Sigmoid colon (tissue), 7 donors: ENCODE measurements around the gene NUP98. TPM values are rescaled to one million over a fixed set of nuclear protein-coding genes. Genes with fewer than 3 reads are reported as not detected.

Source experiments
- DNase-seq: peaks from one replicate; pipeline ENCODE4 v3.0.0-alpha.2; 2019
- H3K27ac ChIP-seq, 4 donors: fragments of 200-600 bp; sonication (generic); one replicate each; pipeline ENCODE4 v1.5.1; 2016 to 2019; ENCODE audit warnings: mild to moderate bottlenecking in 1 of 4
- H3K27me3 ChIP-seq, 3 donors: fragments of 200-600 bp; sonication (generic); one replicate each; pipeline ENCODE4 v1.5.1; 2019; ENCODE audit warnings: mild to moderate bottlenecking in 1 of 3
- H3K36me3 ChIP-seq, 4 donors: fragments of 200-600 bp; sonication (generic); one replicate each; pipeline ENCODE4 v1.5.1; 2016 to 2019
- H3K4me1 ChIP-seq, 4 donors: fragments of 200-600 bp; sonication (generic); one replicate each; pipeline ENCODE4 v1.5.1; 2017 to 2019
- H3K4me3 ChIP-seq, 4 donors: fragments of 200-600 bp; sonication (generic); one replicate each; pipeline ENCODE4 v1.5.1; 2017 to 2019; ENCODE audit warnings: mild to moderate bottlenecking in 2 of 4, moderate library complexity in 1 of 4
- H3K9me3 ChIP-seq, 4 donors: fragments of 200-600 bp in 3 of 4; sonication (generic) in 3 of 4; one replicate each; pipeline versions ENCODE4 v1.5.1 to v1.6.1; 2013 to 2019
- EP300 ChIP-seq, 4 donors: sonication (generic); formaldehyde crosslinking; IDR thresholded peaks; one replicate each; pipeline ENCODE4 v1.6.1; 2017; ENCODE audit warnings: antibody characterized with exemption in 4 of 4
- POLR2A ChIP-seq, 2 donors: fragments of 450-650 bp; IDR thresholded peaks; one replicate each; pipeline ENCODE4 v1.6.1; 2016; ENCODE audit warnings: antibody characterized with exemption in 2 of 2, mild to moderate bottlenecking in 2 of 2, moderate library complexity in 2 of 2
- POLR2AphosphoS5 ChIP-seq, 4 donors: sonication (generic); formaldehyde crosslinking; IDR thresholded peaks; one replicate each; pipeline ENCODE4 v1.6.1; 2017; ENCODE audit warnings: antibody characterized with exemption in 4 of 4
- WGBS, 2 donors: extraction: QIAGEN DNeasy Blood & Tissue Kit; methylation state at CpG; one replicate each; pipeline ENCODE4 v1.1.7; 2013; 5-methylcytosine and 5-hydroxymethylcytosine counted together
- intact Hi-C: fragments of 100-400 bp; cut with DNase I; formaldehyde crosslinking; loops from one replicate; pipeline ENCODE4 v1.15.1; 2023
- polyA plus RNA-seq, 3 donors: library from polyadenylated mRNA; stranded (reverse); fragments of 200-250 nt; gene quantifications; one replicate each; pipeline ENCODE4 v1.2.3, GENCODE V29; 2013
- total RNA-seq, 4 donors: library from RNA; depleted of rRNA; stranded (reverse); fragments of >200 nt; gene quantifications; one replicate each; pipeline ENCODE4 v1.1.0, GENCODE V29; 2016
- TF ChIP-seq, protein P1 (sequence below), 4 experiments: fragments of 450-650 bp in 3 of 4; fragments of 200-600 bp in 1 of 4; IDR thresholded peaks; one replicate each; pipeline ENCODE4 v1.5.1; 2016 to 2019; ENCODE audit warnings: antibody characterized with exemption in 4 of 4, mild to moderate bottlenecking in 3 of 4, moderate library complexity in 2 of 4
- donor health status: healthy with polysubstance abuse.
- donor health status: Bipolar disorder and iron deficiency.
- donor health status: healthy.

The NUP98 gene
- total and polyA plus RNA-seq, 7 donors = 14.4 to 158 (median 83.5) TPM

- no peak for DNase-seq
- Histone ChIP-seq H3K4me3 (no peak overlapping the region), H3K36me3 (no peaks in the 10 kb centered on the region), H3K4me1 (peaks cover 0 to 11% (median 7%) of the 10 kb centered on the region in 4 donors), H3K27me3 (no peaks in the 10 kb centered on the region), H3K9me3 (no peaks in the 10 kb centered on the region), H3K27ac (no peak overlapping the region)
- 93 to 95% methylated on average over 3 of the region's 3 CpGs for WGBS, 2 donors
- TF ChIP-seq POLR2A (IDR thresholded peaks at IDR 0.05) (no peak), POLR2AphosphoS5 (IDR thresholded peaks at IDR 0.05) (no peak), EP300 (IDR thresholded peaks at IDR 0.05) (no peak)
- TF ChIP-seq, protein P1, sequence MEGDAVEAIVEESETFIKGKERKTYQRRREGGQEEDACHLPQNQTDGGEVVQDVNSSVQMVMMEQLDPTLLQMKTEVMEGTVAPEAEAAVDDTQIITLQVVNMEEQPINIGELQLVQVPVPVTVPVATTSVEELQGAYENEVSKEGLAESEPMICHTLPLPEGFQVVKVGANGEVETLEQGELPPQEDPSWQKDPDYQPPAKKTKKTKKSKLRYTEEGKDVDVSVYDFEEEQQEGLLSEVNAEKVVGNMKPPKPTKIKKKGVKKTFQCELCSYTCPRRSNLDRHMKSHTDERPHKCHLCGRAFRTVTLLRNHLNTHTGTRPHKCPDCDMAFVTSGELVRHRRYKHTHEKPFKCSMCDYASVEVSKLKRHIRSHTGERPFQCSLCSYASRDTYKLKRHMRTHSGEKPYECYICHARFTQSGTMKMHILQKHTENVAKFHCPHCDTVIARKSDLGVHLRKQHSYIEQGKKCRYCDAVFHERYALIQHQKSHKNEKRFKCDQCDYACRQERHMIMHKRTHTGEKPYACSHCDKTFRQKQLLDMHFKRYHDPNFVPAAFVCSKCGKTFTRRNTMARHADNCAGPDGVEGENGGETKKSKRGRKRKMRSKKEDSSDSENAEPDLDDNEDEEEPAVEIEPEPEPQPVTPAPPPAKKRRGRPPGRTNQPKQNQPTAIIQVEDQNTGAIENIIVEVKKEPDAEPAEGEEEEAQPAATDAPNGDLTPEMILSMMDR (IDR thresholded peaks at IDR 0.05) = no peak
- intact Hi-C loops = no loop called here
These were observed 13.1 kb upstream of the NUP98 start for GRCh38 chr11:3810446-3810845.

GRCh38 chr11:3809624-3809928 lies 12.2 kb upstream of the NUP98 start:
- H3K27me3 ChIP-seq = no peaks in the 10 kb centered on the region
- intact Hi-C loops = loop anchor here (2.0 kb wide), 1 partner anchor 31 kb away; the partner anchor contains the start of gene RHOG
- no peaks in the 10 kb centered on the region for H3K9me3 ChIP-seq
- no peak overlapping the region for H3K4me3 ChIP-seq
- no peaks in the 10 kb centered on the region for H3K36me3 ChIP-seq
- 92 to 96% methylated on average over 1 of the region's 1 CpG for WGBS, 2 donors
- H3K4me1 ChIP-seq = peaks cover 0 to 11% (median 7%) of the 10 kb centered on the region in 4 donors
- no peak overlapping the region for H3K27ac ChIP-seq
- no peak for TF ChIP-seq POLR2A (IDR thresholded peaks at IDR 0.05)
- TF ChIP-seq EP300 (IDR thresholded peaks at IDR 0.05) = no peak
- no peak for TF ChIP-seq POLR2AphosphoS5 (IDR thresholded peaks at IDR 0.05)
- TF ChIP-seq, protein P1 (IDR thresholded peaks at IDR 0.05) = no peak
- no peak for DNase-seq

- Histone ChIP-seq H3K4me3 (peak overlapping the region; percentile 52 to 75 (median 56)), H3K27ac (peak overlapping the region; percentile 37 to 53 (median 46)), H3K9me3 (no peaks in the 10 kb centered on the region), H3K36me3 (no peaks in the 10 kb centered on the region), H3K27me3 (no peaks in the 10 kb centered on the region), H3K4me1 (peaks cover 0 to 11% (median 7%) of the 10 kb centered on the region in 4 donors)
- WGBS, 2 donors = 10 to 24% methylated on average over 5 of the region's 5 CpGs
- TF ChIP-seq, protein P1 (IDR thresholded peaks at IDR 0.05) = peak in 1 of 4 experiments; percentile 14
- TF ChIP-seq POLR2A (IDR thresholded peaks at IDR 0.05) = no peak
- DNase-seq = no peak
- intact Hi-C loops = loop anchor here (2.0 kb wide), 1 partner anchor 32 kb away; the partner anchor contains the start of gene RHOG
These were observed 11.7 kb upstream of the NUP98 start for GRCh38 chr11:3808861-3809623.

- Histone ChIP-seq H3K4me3 (peak within 1 kb of the TSS; percentile 52 to 75 (median 56)), H3K36me3 (no peaks in the 10 kb centered on the region), H3K27me3 (no peaks in the 10 kb centered on the region), H3K27ac (peak within 1 kb of the TSS; percentile 37 to 53 (median 46)), H3K9me3 (no peaks in the 10 kb centered on the region), H3K4me1 (peaks cover 0 to 11% (median 7%) of the 10 kb centered on the region in 4 donors)
- intact Hi-C loops = loop anchor here (2.0 kb wide), 1 partner anchor 33 kb away; the partner anchor contains the start of gene RHOG
- no peak for TF ChIP-seq POLR2AphosphoS5 (IDR thresholded peaks at IDR 0.05)
- TF ChIP-seq, protein P1 (IDR thresholded peaks at IDR 0.05) = peak; percentile 45 to 61 (median 56)
- peak; percentile 72 for DNase-seq
- 1% methylated on average over 55 of the region's 55 CpGs for WGBS, 2 donors
These were observed 10.8 kb upstream of the NUP98 start, which contains the start of gene PGAP2 for GRCh38 chr11:3807909-3808860. Gene PGAP2, plus strand, starts transcription at chr11:3808560. Its CDS starts 2,700 bp downstream, at chr11:3811260.
